Endothelial cell of umbilical vein (primary cell): ENCODE measurements around the gene CYP19A1. TPM values are rescaled to one million over a fixed set of nuclear protein-coding genes. Genes with fewer than 3 reads are reported as not detected.

Experiments
- BruUV-seq: library from RNA; stranded (reverse); fragments of 400-500 nt; replicated peaks from 2 replicates; lab custom pipeline; 2021; lab: Mats Ljungman, UMichigan
- CTCF ChIA-PET: fragments of 300-600, 350-600 bp; sonication (Branson Sonifier 250); formaldehyde crosslinking; loops from one replicate; lab custom pipeline; 2021; ENCODE audit warnings: antibody characterized with exemption, inconsistent platforms; lab: Charles Lee
- POLR2A ChIA-PET: fragments of 300-600, 350-600 bp; sonication (Branson Sonifier 250); formaldehyde crosslinking; loops from one replicate; lab custom pipeline; 2021; ENCODE audit warnings: antibody characterized with exemption, inconsistent platforms; lab: Charles Lee
- DNase-seq: peaks from one replicate; pipeline ENCODE4 v3.0.0-alpha.2; 2011; ENCODE audit warnings: low read depth, low spot score
- FAIRE-seq: peaks from 2 replicates; lab custom pipeline; 2011; peaks lifted over from hg19 to GRCh38; lab: Jason Lieb, UNC
- H2AFZ ChIP-seq: 2 replicates; pipeline ENCODE4 v1.6.0; 2012; ENCODE audit warnings: low read depth, low read length, control low read depth, inconsistent platforms
- H3K27ac ChIP-seq: 2 replicates; pipeline ENCODE4 v1.5.1; 2011; ENCODE audit warnings: low read depth, mild to moderate bottlenecking, control low read depth, low read length, moderate library complexity; ENCODE audit not compliant: insufficient read depth
- H3K27me3 ChIP-seq, 2 experiments: 2 replicates each; pipeline versions ENCODE4 v1.6.0 to v1.6.1; 2011; ENCODE audit warnings: low read length in 2 of 2, mixed read lengths in 1 of 2; ENCODE audit not compliant: control insufficient read depth in 2 of 2, insufficient read depth in 2 of 2
- H3K36me3 ChIP-seq, 2 experiments: 2 replicates in 1 of 2; 3 replicates in 1 of 2; pipeline ENCODE4 v1.5.1; 2011; ENCODE audit warnings: low read length in 2 of 2, mild to moderate bottlenecking in 1 of 2, moderate library complexity in 1 of 2; ENCODE audit not compliant: control insufficient read depth in 2 of 2, insufficient read depth in 2 of 2; ENCODE audit errors: extremely low read depth in 1 of 2
- H3K4me1 ChIP-seq: 3 replicates; pipeline ENCODE4 v1.5.1; 2011; ENCODE audit warnings: mild to moderate bottlenecking, low read length; ENCODE audit not compliant: control insufficient read depth, insufficient read depth; ENCODE audit errors: extremely low read depth
- H3K4me2 ChIP-seq: 2 replicates; pipeline ENCODE4 v1.6.1; 2011; ENCODE audit warnings: low read length, control low read depth, mixed read lengths; ENCODE audit not compliant: insufficient read depth
- H3K4me3 ChIP-seq, 3 experiments: fragments of 200-600 bp in 1 of 3; sonication (generic), shearing (Covaris generic) in 1 of 3; replicated peaks in 1 of 3; 2 replicates each; pipeline ENCODE4 v1.5.1; 2011 to 2016; ENCODE audit warnings: control low read depth in 3 of 3, low read length in 3 of 3, mild to moderate bottlenecking in 2 of 3, inconsistent platforms in 1 of 3, low read depth in 1 of 3, moderate library complexity in 1 of 3; ENCODE audit not compliant: insufficient read depth in 1 of 3
- H3K79me2 ChIP-seq: 2 replicates; pipeline ENCODE4 v1.6.0; 2012; ENCODE audit warnings: low read length, inconsistent platforms; ENCODE audit not compliant: control insufficient read depth, insufficient read depth
- H3K9ac ChIP-seq: replicated peaks from 2 replicates; pipeline ENCODE3; 2011; ENCODE audit warnings: low read length, control low read depth; ENCODE audit not compliant: insufficient read depth; ENCODE audit errors: extremely low read depth
- H3K9me1 ChIP-seq: replicated peaks from 3 replicates; pipeline ENCODE4 v1.6.0; 2011; ENCODE audit warnings: mild to moderate bottlenecking, low read length; ENCODE audit not compliant: control insufficient read depth, insufficient read depth; ENCODE audit errors: extremely low read depth
- H3K9me3 ChIP-seq: replicated peaks from 2 replicates; pipeline ENCODE4 v1.5.1; 2012; ENCODE audit warnings: low read length, inconsistent platforms; ENCODE audit not compliant: control insufficient read depth, insufficient read depth
- H4K20me1 ChIP-seq: replicated peaks from 2 replicates; pipeline ENCODE3; 2011; ENCODE audit warnings: mild to moderate bottlenecking, low read length; ENCODE audit not compliant: control insufficient read depth, insufficient read depth; ENCODE audit errors: extremely low read depth
- CTCF ChIP-seq, 2 donors: IDR thresholded peaks; 1 replicate in 1 of 2; 2 replicates in 1 of 2; pipeline ENCODE4 v1.5.1; 2011; ENCODE audit warnings: low read length in 2 of 2, mild to moderate bottlenecking in 2 of 2, moderate library complexity in 2 of 2, control low read depth in 1 of 2, inconsistent platforms in 1 of 2, low read depth in 1 of 2; ENCODE audit not compliant: insufficient read depth in 1 of 2; ENCODE audit errors: extremely low read depth in 1 of 2
- EZH2 ChIP-seq: IDR thresholded peaks from 2 replicates; pipeline ENCODE4 v1.6.1; 2012; ENCODE audit warnings: borderline replicate concordance, low read depth, mild to moderate bottlenecking, moderate library complexity, low read length, inconsistent platforms; ENCODE audit not compliant: severe bottlenecking
- FOS ChIP-seq: IDR thresholded peaks from 2 replicates; pipeline ENCODE4 v1.6.1; 2011; ENCODE audit warnings: mild to moderate bottlenecking, low read length, moderate library complexity, borderline replicate concordance; ENCODE audit not compliant: insufficient read depth
- GATA2 ChIP-seq: IDR thresholded peaks from 2 replicates; pipeline ENCODE4 v1.7.0; 2011; ENCODE audit warnings: low read depth, mild to moderate bottlenecking, moderate library complexity, mixed read lengths, low read length; ENCODE audit not compliant: insufficient read length, insufficient read depth
- JUN ChIP-seq: IDR thresholded peaks from 2 replicates; pipeline ENCODE4 v1.6.1; 2011; ENCODE audit warnings: borderline replicate concordance, low read depth; ENCODE audit not compliant: insufficient read length, insufficient read depth
- MAX ChIP-seq: IDR thresholded peaks from 2 replicates; pipeline ENCODE4 v1.6.1; 2011; ENCODE audit not compliant: insufficient read depth, insufficient read length
- MYC ChIP-seq: IDR thresholded peaks from one replicate; pipeline ENCODE4 v1.6.1; 2011; ENCODE audit warnings: mild to moderate bottlenecking, low read depth, low read length
- POLR2A ChIP-seq: IDR thresholded peaks from 2 replicates; pipeline ENCODE4 v1.6.1; 2012; ENCODE audit warnings: low read depth, mild to moderate bottlenecking, control low read depth, low read length
- POLR2AphosphoS5 ChIP-seq: IDR thresholded peaks from 2 replicates; pipeline ENCODE4 v1.6.1; 2012; ENCODE audit warnings: low read depth, mild to moderate bottlenecking, control low read depth, low read length, moderate library complexity; ENCODE audit not compliant: insufficient read depth
- dilution Hi-C: fragments of 300-500 bp; cut with MboI; formaldehyde crosslinking; loops from one replicate; pipeline ENCODE4 v1.15.0; 2019; ENCODE audit warnings: low sequenced_read_pairs; ENCODE audit not compliant: extremely low pct_ligation_motif_present
- intact Hi-C: fragments of 100-400 bp; cut with micrococcal nuclease; formaldehyde crosslinking; loops from one replicate; pipeline ENCODE4 v1.10.0; 2022
- polyA plus RNA-seq, 4 experiments: library from polyadenylated mRNA; depleted of rRNA in 3 of 4; stranded (reverse) in 3 of 4; unstranded in 1 of 4; fragments of >200 nt; gene quantifications; 2 replicates each; pipeline versions ENCODE4 v1.2.1 to v1.2.3, GENCODE V29; 2011 to 2012; ENCODE audit warnings: missing spikeins in 1 of 4
- total RNA-seq: library from RNA; stranded (reverse); gene quantifications from 2 replicates; pipeline ENCODE4 v1.2.3, GENCODE V29; 2021

CYP19A1 gene
- total and polyA plus RNA-seq, 2 donors (not counting 3 experiments of a cell fraction or from before 2014, with no cell fraction given) = not detected

GRCh38 chr15:51171634-51171932 lies 166.8 kb downstream of the CYP19A1 start:
- peaks cover 8% of the 10 kb centered on the region for H3K4me1 ChIP-seq
- H3K4me2 ChIP-seq = no peak overlapping the region
- ChIA-PET CTCF (interaction anchor here (1.1 to 3.5 kb wide), 7 partner anchors 9 to 231 kb away, joined by 3 to 47 read pairs (median 6); no protein-coding TSS in a partner anchor), POLR2A (interaction anchor here (1.0 kb wide), 1 partner anchor 9 kb away, joined by 3 read pairs; no protein-coding TSS in a partner anchor)
- intact Hi-C loops (no loop called here), dilution Hi-C loops (no loop called here)
- TF ChIP-seq POLR2AphosphoS5 (no peak), POLR2A (no peak), EZH2 (no peak), MYC (no peak), JUN (no peak), FOS (no peak), MAX (no peak), CTCF (IDR thresholded peaks at IDR 0.05; ENCODE audit: extremely low read depth in 1 of 2, insufficient read depth in 1 of 2, low read depth in 1 of 2, low read length in 2 of 2) (no peak), GATA2 (no peak)
- H3K36me3 ChIP-seq = no peaks in the 10 kb centered on the region
- no peak overlapping the region for H3K27ac ChIP-seq
- no peaks in the 10 kb centered on the region for H3K9me3 ChIP-seq
- H3K79me2 ChIP-seq = no peaks in the 10 kb centered on the region
- no TSS peak for BruUV-seq
- H3K9ac ChIP-seq = no peak overlapping the region
- DNase-seq = no peak
- no peak for FAIRE-seq
- H3K27me3 ChIP-seq = peaks cover 6 to 8% of the 10 kb centered on the region in 2 experiments
- no peak overlapping the region for H2AFZ ChIP-seq
- no peak overlapping the region for H3K4me3 ChIP-seq
- no peaks in the 10 kb centered on the region for H4K20me1 ChIP-seq
- no peaks in the 10 kb centered on the region for H3K9me1 ChIP-seq
